ENCODE results near the gene OR10H5. TPM values are rescaled to one million over a fixed set of nuclear protein-coding genes. Genes with fewer than 3 reads are reported as not detected.

OR10H5 gene, protein sequence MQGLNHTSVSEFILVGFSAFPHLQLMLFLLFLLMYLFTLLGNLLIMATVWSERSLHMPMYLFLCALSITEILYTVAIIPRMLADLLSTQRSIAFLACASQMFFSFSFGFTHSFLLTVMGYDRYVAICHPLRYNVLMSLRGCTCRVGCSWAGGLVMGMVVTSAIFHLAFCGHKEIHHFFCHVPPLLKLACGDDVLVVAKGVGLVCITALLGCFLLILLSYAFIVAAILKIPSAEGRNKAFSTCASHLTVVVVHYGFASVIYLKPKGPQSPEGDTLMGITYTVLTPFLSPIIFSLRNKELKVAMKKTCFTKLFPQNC
- not detected for total RNA-seq

DNA sequence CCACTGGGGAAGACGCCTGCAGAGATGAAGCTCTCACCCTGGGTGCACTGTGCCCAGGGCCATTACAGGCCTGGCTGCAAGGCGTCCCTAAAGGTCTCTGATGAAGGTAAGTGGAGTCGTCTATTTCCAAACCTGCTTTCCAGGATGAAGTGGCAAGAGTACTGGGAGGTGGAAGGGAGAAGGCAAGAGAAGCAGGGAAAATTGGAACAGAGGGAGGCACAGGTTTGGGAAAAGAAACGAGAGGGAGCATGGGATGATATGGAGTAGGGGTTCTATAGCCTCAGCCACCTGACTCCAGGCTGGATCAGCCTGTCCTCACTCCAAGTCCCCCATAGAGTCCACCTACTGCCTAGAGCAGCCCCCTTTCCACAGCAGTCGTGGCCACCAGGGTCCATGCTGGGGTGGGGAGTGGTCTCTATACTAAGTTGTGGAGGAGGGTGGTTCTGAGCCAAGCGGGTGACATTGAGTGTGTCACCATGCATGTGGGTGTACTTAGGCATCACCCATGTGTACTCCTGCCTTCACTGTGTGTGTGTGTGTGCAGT is at the start of gene OR10H5:
Gene OR10H5, plus strand, starts transcription at position 51 of the 545 bp plus-strand sequence. CDS start 6,388 bp downstream, outside the sequence.

DNA sequence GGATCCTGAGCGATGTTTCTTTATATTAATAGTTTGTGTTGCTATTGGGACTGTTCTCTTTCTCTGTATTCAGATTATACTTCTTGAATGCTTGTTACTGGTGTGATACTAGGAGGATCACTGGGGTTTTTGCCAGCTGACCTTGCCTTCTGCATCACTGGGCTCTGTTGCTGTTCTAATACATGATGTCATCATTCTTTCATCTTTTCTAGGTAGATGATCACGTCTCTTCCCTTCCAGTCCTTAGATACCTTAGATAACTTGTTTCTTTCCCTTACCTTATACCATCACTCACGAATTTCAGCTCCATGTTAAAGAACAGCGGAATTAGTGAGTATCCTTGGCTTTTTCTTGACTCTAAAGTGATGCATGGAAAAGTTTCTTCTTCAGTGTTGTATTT is 49.7 kb upstream of the OR10H5 start, which contains the start of gene OR10H3:
Gene OR10H3, plus strand, starts transcription at position 264 of the 400 bp plus-strand sequence. CDS start 3,408 bp downstream, outside the sequence.

DNA sequence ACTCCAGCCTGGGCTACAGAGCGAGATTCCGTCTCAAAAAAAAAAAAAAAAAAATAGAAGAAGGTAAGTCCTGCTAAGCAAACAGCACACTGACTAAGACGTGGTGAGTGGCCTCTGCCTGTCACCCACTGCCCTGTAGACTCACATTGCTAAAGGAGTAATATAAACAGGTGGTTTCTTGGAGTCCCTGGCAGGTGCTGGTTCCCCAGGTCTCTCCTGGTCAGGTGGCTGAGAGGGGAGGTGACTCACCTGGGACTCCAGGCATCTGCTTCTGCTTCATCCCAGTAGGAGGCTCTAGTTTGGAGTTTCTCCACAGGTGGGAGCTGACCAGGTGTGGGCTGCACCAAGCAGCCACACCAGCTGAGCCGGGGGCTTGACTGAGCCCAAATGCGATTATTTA is 27.8 kb downstream of the OR10H5 start, which contains the start of gene OR10H1:
Gene OR10H1, minus strand, starts transcription at position 359 of the 400 bp plus-strand sequence. CDS start 7,627 bp downstream, outside the sequence.

Other genes with a start within 250 kb of the OR10H5 start
- not detected for gene CYP4F8, start 172.4 kb upstream of the OR10H5 start, total RNA-seq
- 0.23 TPM for gene CYP4F3, start 146.8 kb upstream of the OR10H5 start, total RNA-seq
- 0.69 TPM for gene CYP4F12, start 114.6 kb upstream of the OR10H5 start, total RNA-seq
- not detected for gene OR10H2, start 59.6 kb upstream of the OR10H5 start, total RNA-seq
- not detected for gene OR10H3, start 49.7 kb upstream of the OR10H5 start, total RNA-seq
- not detected for gene OR10H1, start 28.0 kb downstream of the OR10H5 start, total RNA-seq
- gene CYP4F2, start 110.4 kb downstream of the OR10H5 start, total RNA-seq = not detected
- gene CYP4F11, start 146.9 kb downstream of the OR10H5 start, total RNA-seq = 0.23 TPM
- not detected for gene OR10H4, start 161.3 kb downstream of the OR10H5 start, total RNA-seq

Measured in diencephalon (tissue), 1 donor.